ENCODE measurements around the gene KAT5.
"Not testable (repeated sequence)": the region's sequence is repeated elsewhere in the genome, so short reads cannot be mapped to it uniquely, and the experiment has no call there.

The KAT5 gene

DNA sequence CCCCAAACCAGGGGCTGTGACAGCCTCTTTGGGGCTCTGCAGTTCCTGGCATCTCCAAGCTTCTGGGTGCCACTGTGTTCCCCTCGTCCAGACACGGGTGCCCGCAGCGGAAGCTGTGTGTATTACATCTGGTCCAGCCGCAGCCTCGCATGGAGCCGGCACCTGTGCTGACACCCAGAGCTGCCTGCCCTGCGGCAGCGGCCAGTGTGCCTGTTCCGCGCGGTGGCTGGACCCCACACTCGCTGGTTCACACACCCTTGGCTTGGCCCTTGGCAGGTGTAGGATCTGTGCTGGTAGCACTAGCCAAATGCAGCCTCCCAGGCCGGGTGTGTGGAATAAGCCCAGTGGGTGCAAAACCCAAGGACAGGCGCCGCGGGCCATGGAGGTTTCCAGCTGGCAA lies 33.0 kb downstream of the KAT5 start:
- ATAC-seq, result no peak

DNA sequence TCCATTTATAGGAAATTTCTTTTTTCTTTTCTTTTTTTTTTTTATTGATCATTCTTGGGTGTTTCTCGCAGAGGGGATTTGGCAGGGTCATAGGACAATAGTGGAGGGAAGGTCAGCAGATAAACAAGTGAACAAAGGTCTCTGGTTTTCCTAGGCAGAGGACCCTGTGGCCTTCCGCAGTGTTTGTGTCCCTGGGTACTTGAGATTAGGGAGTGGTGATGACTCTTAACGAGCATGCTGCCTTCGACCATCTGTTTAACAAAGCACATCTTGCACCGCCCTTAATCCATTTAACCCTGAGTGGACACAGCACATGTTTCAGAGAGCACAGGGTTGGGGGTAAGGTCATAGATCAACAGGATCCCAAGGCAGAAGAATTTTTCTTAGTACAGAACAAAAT lies 50.1 kb downstream of the KAT5 start:
- ATAC-seq, result not testable (repeated sequence)

GRCh38 chr11:65762816-65763215 lies 50.8 kb downstream of the KAT5 start:
- not testable (repeated sequence) for ATAC-seq

DNA sequence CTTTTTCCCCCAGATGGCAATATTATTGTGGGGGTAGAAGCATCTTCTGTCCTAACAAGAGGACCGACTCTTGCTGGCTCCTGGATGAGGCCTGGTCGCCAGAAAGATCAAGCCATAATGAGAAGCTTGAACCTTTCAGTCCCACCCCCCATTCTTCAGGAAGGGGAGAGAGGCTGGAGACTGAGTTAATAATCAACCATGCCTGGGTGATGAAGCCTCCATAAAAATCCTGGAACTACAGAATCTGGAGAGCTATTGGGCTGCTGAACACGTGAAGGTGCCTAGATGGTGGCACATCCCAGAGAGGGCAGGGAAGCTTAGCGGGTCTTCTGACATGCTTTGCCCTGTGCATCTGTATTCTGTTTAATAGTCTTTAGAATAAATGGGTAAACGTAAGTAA lies 52.4 kb downstream of the KAT5 start:
- ATAC-seq, result no peak

DNA sequence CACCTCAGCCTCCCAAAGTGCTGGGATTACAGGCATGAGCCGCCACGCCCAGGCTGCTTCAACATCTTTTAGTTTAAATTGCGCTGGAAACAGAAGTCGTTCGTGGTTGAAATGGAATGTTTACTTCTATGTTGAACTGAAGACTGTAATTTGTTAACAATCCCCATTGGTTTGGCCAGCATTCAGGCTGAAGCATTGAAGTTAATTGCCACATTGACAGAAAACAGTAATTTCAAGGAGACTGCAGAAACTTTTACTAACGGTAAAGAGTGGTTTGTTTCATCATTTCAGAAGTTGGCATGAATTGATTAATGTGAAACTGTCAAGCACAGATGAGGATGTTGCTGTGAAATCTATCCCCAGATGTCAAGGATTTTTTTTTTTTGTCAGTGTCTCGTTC lies 54.5 kb downstream of the KAT5 start:
- ATAC-seq, result no peak

GRCh38 chr11:65767406-65767805 lies 55.4 kb downstream of the KAT5 start:
- ATAC-seq, result no peak

GRCh38 chr11:65767806-65768205 lies 55.8 kb downstream of the KAT5 start:
- not testable (repeated sequence) for ATAC-seq
